Cardiac fibroblast (primary cell): ENCODE results near the gene DPF3.
A peak's percentile ranks its signal among the peaks of the same experiment; 100 is the strongest.

Experiments
- DNase-seq, 2 donors: peaks; one replicate each; pipeline versions ENCODE4 v3.0.0 to v3.0.0-alpha.2; 2010; ENCODE audit warnings: low read depth in 2 of 2
- H3K4me3 ChIP-seq, 2 donors: replicated peaks in 1 of 2; 1 replicate in 1 of 2; 2 replicates in 1 of 2; pipeline ENCODE4 v1.5.1; 2011; ENCODE audit warnings: low read depth in 2 of 2, low read length in 2 of 2, mild to moderate bottlenecking in 2 of 2, moderate library complexity in 1 of 2
- CTCF ChIP-seq: IDR thresholded peaks from one replicate; pipeline ENCODE4 v1.5.1; 2011; ENCODE audit warnings: low read depth, mild to moderate bottlenecking, low read length, inconsistent platforms

The DPF3 gene

GRCh38 chr14:72679536-72680151, 214.3 kb downstream of the DPF3 start:
- peak in 1 of 2 donors; percentile 11 for DNase-seq
- TF ChIP-seq CTCF: no peak
- H3K4me3 ChIP-seq: no peak overlapping the region

GRCh38 chr14:72679141-72679535, 214.8 kb downstream of the DPF3 start:
- H3K4me3 ChIP-seq: no peak overlapping the region
- peak; percentile 58 to 65 for DNase-seq
- no peak for TF ChIP-seq CTCF

- no peak for TF ChIP-seq CTCF
- H3K4me3 ChIP-seq: no peak overlapping the region
- peak; percentile 56 to 82 for DNase-seq
Observed at GRCh38 chr14:72678356-72678755, 215.5 kb downstream of the DPF3 start.

GRCh38 chr14:72677664-72678063, 216.2 kb downstream of the DPF3 start:
- no peak overlapping the region for H3K4me3 ChIP-seq
- TF ChIP-seq CTCF: no peak
- peak in 1 of 2 donors; percentile 77 for DNase-seq

- no peak for TF ChIP-seq CTCF
- no peak overlapping the region for H3K4me3 ChIP-seq
- no peak for DNase-seq
Observed at GRCh38 chr14:72675126-72675525, 218.8 kb downstream of the DPF3 start.

- H3K4me3 ChIP-seq: no peak overlapping the region
- DNase-seq: no peak
- no peak for TF ChIP-seq CTCF
Observed at GRCh38 chr14:72673179-72673578, 220.7 kb downstream of the DPF3 start.

GRCh38 chr14:72666610-72667009, 227.3 kb downstream of the DPF3 start:
- no peak for TF ChIP-seq CTCF
- DNase-seq: peak; percentile 50 to 83
- H3K4me3 ChIP-seq: no peak overlapping the region
